Forelimb muscle (tissue), 1 donor: Measurements from ENCODE around the gene PXN. TPM values are rescaled to one million over a fixed set of nuclear protein-coding genes. Genes with fewer than 3 reads are reported as not detected.

ENCODE experiments used
- DNase-seq: peaks from one replicate; pipeline ENCODE4 v3.0.0-alpha.2; 2013; ENCODE audit warnings: low read depth
- polyA plus RNA-seq: library from polyadenylated mRNA; unstranded; fragments of 120-200 nt; gene quantifications from one replicate; pipeline ENCODE4 v1.2.1, GENCODE V29; 2013; ENCODE audit not compliant: insufficient read length

The PXN gene
- 169 TPM for polyA plus RNA-seq

GRCh38 chr12:120265473-120266179 is at the start of gene PXN:
Gene PXN (minus strand): TSS chr12:120265730. CDS start chr12:120265629, 101 bp downstream.
- no peak for DNase-seq

GRCh38 chr12:120314220-120314619 is 48.7 kb upstream of the PXN start:
- no peak for DNase-seq

GRCh38 chr12:120301962-120302815 is 36.7 kb upstream of the PXN start, which contains the start of gene SIRT4:
Gene SIRT4 (plus strand): TSS chr12:120302321. CDS start chr12:120303562, 1,241 bp downstream.
- peak; percentile 94 for DNase-seq

- DNase-seq = peak; percentile 81
Measured at GRCh38 chr12:120292661-120293531, 27.4 kb upstream of the PXN start, which contains the start of gene RNU4-1. Gene RNU4-1 (minus strand): TSS chr12:120293237.

- no peak for DNase-seq
Measured at GRCh38 chr12:120292411-120292660, 26.8 kb upstream of the PXN start.

- DNase-seq = no peak
Measured at GRCh38 chr12:120290609-120291305, 25.2 kb upstream of the PXN start.

- DNase-seq = no peak
Measured at GRCh38 chr12:120287491-120287890, 22.0 kb upstream of the PXN start.

- DNase-seq = no peak
Measured at GRCh38 chr12:120286768-120287490, 21.4 kb upstream of the PXN start.

- DNase-seq = no peak
Measured at GRCh38 chr12:120284381-120284780, 18.9 kb upstream of the PXN start.

- no peak for DNase-seq
Measured at GRCh38 chr12:120283318-120283717, 17.8 kb upstream of the PXN start.

GRCh38 chr12:120278137-120279069 is 12.9 kb upstream of the PXN start:
- no peak for DNase-seq

GRCh38 chr12:120276734-120277133 is 11.2 kb upstream of the PXN start:
- DNase-seq = no peak

GRCh38 chr12:120267736-120268135 is 2.2 kb upstream of the PXN start:
- no peak for DNase-seq

GRCh38 chr12:120266180-120266870 is 795 bp upstream of the PXN start:
- DNase-seq = no peak

GRCh38 chr12:120264904-120265472 is 542 bp downstream of the PXN start:
- no peak for DNase-seq

GRCh38 chr12:120264086-120264903 is 1.2 kb downstream of the PXN start:
- no peak for DNase-seq

- no peak for DNase-seq
Measured at GRCh38 chr12:120263748-120264085, 1.8 kb downstream of the PXN start.
